SK-N-SH (cell line): ENCODE measurements around the gene CYBRD1. TPM values are rescaled to one million over a fixed set of nuclear protein-coding genes. Genes with fewer than 3 reads are reported as not detected.

Experiments used
- CTCF ChIA-PET: fragments of 300-600, 350-600 bp; formaldehyde crosslinking; extraction: SDS; loops from one replicate; lab custom pipeline; 2021; lab: Yijun Ruan, JAX
- POLR2A ChIA-PET: fragments of 350-600 bp; sonication (Branson Sonifier 250); formaldehyde crosslinking; extraction: SDS; loops from one replicate; lab custom pipeline; 2020; ENCODE audit warnings: antibody characterized with exemption, inconsistent platforms; lab: Yijun Ruan, JAX
- DNase-seq: peaks from one replicate; pipeline ENCODE4 v3.0.0; 2012
- H2AFZ ChIP-seq: fragments of 200-600 bp; sonication (generic); 2 replicates; pipeline ENCODE4 v1.8.1; 2016; ENCODE audit warnings: antibody characterized with exemption, mild to moderate bottlenecking, low read depth
- H3F3A ChIP-seq: fragments of 200-600 bp; sonication (generic); replicated peaks from 2 replicates; pipeline ENCODE3; 2016; ENCODE audit warnings: antibody characterized with exemption, mild to moderate bottlenecking; ENCODE audit not compliant: insufficient read depth
- H3K27ac ChIP-seq, 2 experiments: fragments of 200-500 bp in 1 of 2; fragments of 200-600 bp in 1 of 2; sonication (Bioruptor generic) in 1 of 2; sonication (generic), shearing (Covaris generic) in 1 of 2; 2 replicates each; pipeline versions ENCODE4 v1.5.1 to v1.6.1; 2014 to 2016; ENCODE audit warnings: low read depth in 2 of 2, inconsistent platforms in 1 of 2, low read length in 1 of 2, mild to moderate bottlenecking in 1 of 2, mixed read lengths in 1 of 2
- H3K27me3 ChIP-seq: fragments of 200-600 bp; sonication (generic), shearing (Covaris generic); 2 replicates; pipeline ENCODE4 v1.6.1; 2016; ENCODE audit warnings: mixed run types; ENCODE audit not compliant: insufficient read depth
- H3K36me3 ChIP-seq, 2 experiments: fragments of 200-500 bp in 1 of 2; fragments of 200-600 bp in 1 of 2; sonication (Bioruptor generic) in 1 of 2; sonication (generic) in 1 of 2; replicated peaks in 1 of 2; 2 replicates each; pipeline versions ENCODE3 to v1.5.1; 2014 to 2016; ENCODE audit warnings: low read length in 1 of 2, mild to moderate bottlenecking in 1 of 2; ENCODE audit not compliant: insufficient read depth in 2 of 2, control insufficient read depth in 1 of 2
- H3K4me1 ChIP-seq, 2 experiments: fragments of 200-500 bp in 1 of 2; fragments of 200-600 bp in 1 of 2; sonication (Bioruptor generic) in 1 of 2; sonication (generic), shearing (Covaris generic) in 1 of 2; 2 replicates each; pipeline versions ENCODE4 v1.5.1 to v1.6.1; 2014 to 2016; ENCODE audit warnings: low read depth in 1 of 2, low read length in 1 of 2, mixed run types in 1 of 2; ENCODE audit not compliant: insufficient read depth in 2 of 2, control insufficient read depth in 1 of 2
- H3K4me2 ChIP-seq: fragments of 200-600 bp; sonication (generic), shearing (Covaris generic); 2 replicates; pipeline ENCODE4 v1.6.1; 2017; ENCODE audit warnings: mixed run types
- H3K4me3 ChIP-seq, 2 experiments: fragments of 200-500 bp in 1 of 2; fragments of 200-600 bp in 1 of 2; sonication (Bioruptor generic) in 1 of 2; sonication (generic), shearing (Covaris generic) in 1 of 2; 2 replicates each; pipeline versions ENCODE4 v1.5.1 to v1.8.1; 2014 to 2016; ENCODE audit warnings: low read depth in 2 of 2, inconsistent platforms in 1 of 2, low read length in 1 of 2, mild to moderate bottlenecking in 1 of 2, mixed read lengths in 1 of 2, moderate library complexity in 1 of 2
- H3K79me2 ChIP-seq: fragments of 200-600 bp; sonication (generic); 2 replicates; pipeline ENCODE4 v1.8.1; 2017; ENCODE audit warnings: mild to moderate bottlenecking; ENCODE audit not compliant: insufficient read depth
- H3K9ac ChIP-seq: fragments of 200-600 bp; sonication (generic); 2 replicates; pipeline ENCODE4 v1.6.1; 2017; ENCODE audit warnings: mixed run types
- H3K9me2 ChIP-seq: fragments of 200-600 bp; sonication (generic); 2 replicates; pipeline ENCODE4 v1.6.1; 2017; ENCODE audit warnings: mixed run types
- H3K9me3 ChIP-seq: fragments of 200-600 bp; sonication (generic); 2 replicates; pipeline ENCODE4 v1.6.1; 2017; ENCODE audit warnings: mixed run types, mild to moderate bottlenecking, moderate library complexity
- H4K20me1 ChIP-seq: fragments of 200-600 bp; sonication (generic); 2 replicates; pipeline ENCODE4 v1.6.1; 2017; ENCODE audit warnings: mild to moderate bottlenecking, mixed run types; ENCODE audit not compliant: insufficient read depth
- ELF1 ChIP-seq: IDR thresholded peaks from 2 replicates; pipeline ENCODE4 v1.4.0; 2012
- EP300 ChIP-seq, 2 experiments: IDR thresholded peaks; 2 replicates each; pipeline versions ENCODE4 v1.4.0 to v1.6.1; 2012; ENCODE audit warnings: borderline replicate concordance in 1 of 2, low read depth in 1 of 2, low read length in 1 of 2
- MEF2A ChIP-seq: IDR thresholded peaks from 2 replicates; pipeline ENCODE4 v1.4.0; 2012; ENCODE audit warnings: low read depth, borderline replicate concordance
- MXI1 ChIP-seq: IDR thresholded peaks from 2 replicates; pipeline ENCODE4 v1.6.1; 2012; ENCODE audit warnings: mild to moderate bottlenecking, low read depth, low read length, improper control_type of control experiment
- RCOR1 ChIP-seq: fragments of 150-350 bp; IDR thresholded peaks from 2 replicates; pipeline ENCODE4 v1.6.1; 2017; ENCODE audit warnings: antibody characterized with exemption, low read length
- RFX5 ChIP-seq: IDR thresholded peaks from 2 replicates; pipeline ENCODE4 v1.6.1; 2012; ENCODE audit warnings: mild to moderate bottlenecking, improper control_type of control experiment, low read length
- RXRA ChIP-seq: IDR thresholded peaks from 2 replicates; pipeline ENCODE4 v1.4.0; 2012; ENCODE audit warnings: low read depth, mild to moderate bottlenecking, borderline replicate concordance
- SMC3 ChIP-seq: IDR thresholded peaks from 2 replicates; pipeline ENCODE4 v1.6.1; 2012; ENCODE audit warnings: low read depth, low read length, improper control_type of control experiment
- TCF12 ChIP-seq: IDR thresholded peaks from 2 replicates; pipeline ENCODE4 v1.4.0; 2012
- WGBS: methylation state at CpG from one replicate; pipeline ENCODE4 v1.1.6; 2017; ENCODE audit warnings: low lambda C conversion rate; 5-methylcytosine and 5-hydroxymethylcytosine counted together
- polyA plus RNA-seq, 3 experiments: library from polyadenylated mRNA; depleted of rRNA; stranded (reverse); fragments of >200 nt; gene quantifications; 2 replicates each; pipeline ENCODE4 v1.2.3, GENCODE V29; 2012
- TF ChIP-seq, protein P1 (sequence below): IDR thresholded peaks from 2 replicates; pipeline ENCODE4; 2012

The CYBRD1 gene
- polyA plus RNA-seq, 1 of the 3 experiments (the other 2 are of a cell fraction) = 21.1 TPM

GRCh38 chr2:171482308-171482707 is 40.0 kb upstream of the CYBRD1 start:
- Histone ChIP-seq H2AFZ (no peak overlapping the region), H3K9ac (no peak overlapping the region)
- no peak for TF ChIP-seq MEF2A
- TF ChIP-seq, all 33 proteins: peak for 0
- Histone ChIP-seq H3K4me2 (no peak overlapping the region), H3K79me2 (no peaks in the 10 kb centered on the region), H3K4me3 (no peak overlapping the region), H4K20me1 (no peaks in the 10 kb centered on the region), H3K9me2 (no peaks in the 10 kb centered on the region), H3K27ac (peak overlapping the region in 1 of 2 experiments; percentile 64; a peak in 2 of 4 replicates), H3K9me3 (no peaks in the 10 kb centered on the region), H3F3A (peaks cover 16% of the 10 kb centered on the region), H3K36me3 (peaks cover 28 to 38% of the 10 kb centered on the region in 2 experiments), H3K27me3 (no peaks in the 10 kb centered on the region), H3K4me1 (peaks cover 0 to 14% of the 10 kb centered on the region in 2 experiments; a peak in 2 of 4 replicates)
- ChIA-PET POLR2A (no interaction called here), CTCF (interaction anchor here (0.9 to 1.4 kb wide), 2 partner anchors 19 to 509 kb away, joined by 3 read pairs; no protein-coding TSS in a partner anchor)
- no peak for DNase-seq

GRCh38 chr2:171482877-171483276 is 39.4 kb upstream of the CYBRD1 start:
- H3K27me3 ChIP-seq = no peaks in the 10 kb centered on the region
- no peaks in the 10 kb centered on the region for H3K79me2 ChIP-seq
- H3K36me3 ChIP-seq = peaks cover 28 to 38% of the 10 kb centered on the region in 2 experiments
- no peak for TF ChIP-seq SMC3
- no peak for TF ChIP-seq MXI1
- peak; percentile 62 for TF ChIP-seq TCF12
- TF ChIP-seq RFX5 = no peak
- no peak overlapping the region for H3K9ac ChIP-seq
- no peak overlapping the region for H2AFZ ChIP-seq
- peaks cover 14% of the 10 kb centered on the region for H3F3A ChIP-seq
- no peaks in the 10 kb centered on the region for H3K9me2 ChIP-seq
- H3K27ac ChIP-seq = peak overlapping the region in 1 of 2 experiments; percentile 64; a peak in 1 of 4 replicates
- ChIA-PET CTCF (interaction anchor here (0.9 kb wide), 1 partner anchor 19 kb away, joined by 3 read pairs; no protein-coding TSS in a partner anchor), POLR2A (no interaction called here)
- H3K4me3 ChIP-seq = no peak overlapping the region
- H4K20me1 ChIP-seq = no peaks in the 10 kb centered on the region
- WGBS = 79% methylated on average over 3 of the region's 3 CpGs
- no peak overlapping the region for H3K4me2 ChIP-seq
- no peak for DNase-seq
- H3K4me1 ChIP-seq = peaks cover 0 to 14% of the 10 kb centered on the region in 2 experiments; a peak in 2 of 4 replicates
- no peaks in the 10 kb centered on the region for H3K9me3 ChIP-seq

DNA sequence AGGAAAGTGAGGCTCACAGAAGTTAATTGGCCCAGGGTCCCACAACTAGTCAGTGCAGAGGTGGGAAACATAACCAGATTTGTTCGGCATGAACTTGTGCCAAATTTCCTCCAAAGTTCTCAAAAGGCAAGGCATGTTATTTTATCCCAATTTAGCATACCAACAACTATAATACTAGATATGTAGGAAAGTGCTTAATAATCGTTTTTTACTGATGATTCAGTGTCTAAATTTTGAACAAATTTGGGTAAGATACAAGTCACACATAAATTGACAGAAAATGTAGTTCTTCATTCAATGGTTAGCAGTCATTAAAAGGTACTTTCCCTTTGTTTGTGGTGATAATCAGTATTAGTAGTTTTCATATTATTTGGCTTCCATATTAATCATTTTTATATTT is 38.5 kb upstream of the CYBRD1 start:
- Histone ChIP-seq H3K4me3 (no peak overlapping the region), H4K20me1 (no peaks in the 10 kb centered on the region)
- CTCF ChIA-PET = no interaction called here

More for the DNA sequence above, 38.5 kb upstream of the CYBRD1 start:
- Histone ChIP-seq H3F3A (peaks cover 6% of the 10 kb centered on the region), H3K27me3 (no peaks in the 10 kb centered on the region), H3K9me2 (no peaks in the 10 kb centered on the region), H3K27ac (no peak overlapping the region), H3K36me3 (peaks cover 28 to 38% of the 10 kb centered on the region in 2 experiments), H3K4me1 (peaks cover 0 to 10% of the 10 kb centered on the region in 2 experiments; a peak in 2 of 4 replicates), H3K9ac (no peak overlapping the region), H3K9me3 (no peaks in the 10 kb centered on the region), H2AFZ (no peak overlapping the region), H3K79me2 (no peaks in the 10 kb centered on the region)
- DNase-seq = no peak
- WGBS = 72% methylated on average over 2 of the region's 2 CpGs
- TF ChIP-seq RXRA (no peak), ELF1 (no peak), EP300 (IDR thresholded peaks at IDR 0.05; ENCODE audit: borderline replicate concordance in 1 of 2, low read depth in 1 of 2, low read length in 1 of 2) (no peak), RCOR1 (no peak), TCF12 (no peak)
- TF ChIP-seq, protein P1, sequence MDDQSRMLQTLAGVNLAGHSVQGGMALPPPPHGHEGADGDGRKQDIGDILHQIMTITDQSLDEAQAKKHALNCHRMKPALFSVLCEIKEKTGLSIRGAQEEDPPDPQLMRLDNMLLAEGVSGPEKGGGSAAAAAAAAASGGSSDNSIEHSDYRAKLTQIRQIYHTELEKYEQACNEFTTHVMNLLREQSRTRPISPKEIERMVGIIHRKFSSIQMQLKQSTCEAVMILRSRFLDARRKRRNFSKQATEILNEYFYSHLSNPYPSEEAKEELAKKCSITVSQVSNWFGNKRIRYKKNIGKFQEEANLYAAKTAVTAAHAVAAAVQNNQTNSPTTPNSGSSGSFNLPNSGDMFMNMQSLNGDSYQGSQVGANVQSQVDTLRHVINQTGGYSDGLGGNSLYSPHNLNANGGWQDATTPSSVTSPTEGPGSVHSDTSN = no peak
- TF ChIP-seq, all 33 proteins: peak for 0
- H3K4me2 ChIP-seq = no peak overlapping the region
- POLR2A ChIA-PET = no interaction called here
